Upper lobe of left lung (tissue), 4 donors: ENCODE measurements around the gene ZCCHC24.

ENCODE experiments used
- CTCF ChIP-seq, 6 experiments: fragments of 450-650 bp in 4 of 6; fragments of 200-600 bp in 2 of 6; sonication (generic) in 2 of 6; IDR thresholded peaks; one replicate each; pipeline ENCODE4 v1.5.1; 2016 to 2019; ENCODE audit warnings: antibody characterized with exemption in 6 of 6
- EP300 ChIP-seq, 4 donors: sonication (generic); formaldehyde crosslinking; IDR thresholded peaks; one replicate each; pipeline ENCODE4 v1.5.1; 2017; ENCODE audit warnings: antibody characterized with exemption in 4 of 4, control low read depth in 2 of 4
- POLR2A ChIP-seq, 4 donors: fragments of 450-650 bp; IDR thresholded peaks; one replicate each; pipeline ENCODE4 v1.5.1; 2016 to 2017; ENCODE audit warnings: antibody characterized with exemption in 4 of 4, mild to moderate bottlenecking in 2 of 4

- no peak for TF ChIP-seq CTCF (IDR thresholded peaks at IDR 0.05)
- TF ChIP-seq POLR2A (IDR thresholded peaks at IDR 0.05): no peak
- TF ChIP-seq EP300 (IDR thresholded peaks at IDR 0.05): no peak
These were observed 15.3 kb upstream of the ZCCHC24 start for GRCh38 chr10:79460687-79461086.
